IMR-90 (cell line): ENCODE measurements around the gene EPN3. TPM values are rescaled to one million over a fixed set of nuclear protein-coding genes. Genes with fewer than 3 reads are reported as not detected.

Source experiments
- ATAC-seq: fragments of 200-7000 bp; cut with Tn5 transposase; 2 replicates; pipeline ENCODE4 v1.9.1; 2020; ENCODE audit warnings: low read depth, mild to moderate bottlenecking, moderate library complexity
- BruUV-seq: library from RNA; stranded (reverse); fragments of 400-500 nt; replicated peaks from 2 replicates; lab custom pipeline; 2021; lab: Mats Ljungman, UMichigan
- CTCF ChIA-PET: fragments of 300-600 bp; formaldehyde crosslinking; extraction: SDS; loops from one replicate; lab custom pipeline; 2021; ENCODE audit warnings: antibody characterized with exemption; lab: Yijun Ruan, JAX
- POLR2A ChIA-PET: fragments of 300-600 bp; sonication (Branson Sonifier 250); formaldehyde crosslinking; loops from one replicate; lab custom pipeline; 2022; ENCODE audit warnings: antibody characterized with exemption; ENCODE audit not compliant: unreplicated experiment; lab: Charles Lee
- DNase-seq: peaks from one replicate; pipeline ENCODE4 v3.0.0; 2013
- H2AFZ ChIP-seq: replicated peaks from 2 replicates; pipeline ENCODE3; 2013; ENCODE audit warnings: low read length, mild to moderate bottlenecking; ENCODE audit not compliant: poor library complexity
- H2AK5ac ChIP-seq: 2 replicates; pipeline ENCODE4 v1.6.1; 2013; ENCODE audit warnings: low read depth, low read length, inconsistent platforms
- H2AK9ac ChIP-seq: replicated peaks from 2 replicates; pipeline ENCODE3; 2013; ENCODE audit warnings: mild to moderate bottlenecking, low read depth, low read length, moderate library complexity; ENCODE audit not compliant: poor library complexity
- H2BK120ac ChIP-seq: 2 replicates; pipeline ENCODE4 v1.6.1; 2013; ENCODE audit warnings: low read depth, low read length, inconsistent platforms
- H2BK15ac ChIP-seq: 3 replicates; pipeline ENCODE4 v1.6.1; 2013; ENCODE audit warnings: low read depth, low read length, inconsistent platforms
- H2BK20ac ChIP-seq: 2 replicates; pipeline ENCODE4 v1.6.1; 2013; ENCODE audit warnings: low read depth, mild to moderate bottlenecking, inconsistent platforms, low read length, moderate library complexity
- H2BK5ac ChIP-seq: 2 replicates; pipeline ENCODE4 v1.6.1; 2013; ENCODE audit warnings: mild to moderate bottlenecking, low read depth, low read length, inconsistent platforms; ENCODE audit not compliant: poor library complexity, severe bottlenecking
- H3K14ac ChIP-seq: replicated peaks from 2 replicates; pipeline ENCODE4 v1.6.1; 2013; ENCODE audit warnings: low read depth, low read length, inconsistent platforms
- H3K18ac ChIP-seq: 2 replicates; pipeline ENCODE4 v1.6.1; 2013; ENCODE audit warnings: low read depth, low read length, control low read depth
- H3K23ac ChIP-seq: 2 replicates; pipeline ENCODE4 v1.6.1; 2013; ENCODE audit warnings: low read depth, low read length, inconsistent platforms
- H3K27ac ChIP-seq: 2 replicates; pipeline ENCODE4 v1.5.1; 2013; ENCODE audit warnings: mild to moderate bottlenecking, control low read depth, low read length; ENCODE audit not compliant: insufficient read depth
- H3K27me3 ChIP-seq: 2 replicates; pipeline ENCODE4 v1.6.1; 2013; ENCODE audit warnings: low read length; ENCODE audit not compliant: control insufficient read depth, insufficient read depth
- H3K36me3 ChIP-seq: 2 replicates; pipeline ENCODE4 v1.6.1; 2013; ENCODE audit warnings: low read length, mixed read lengths; ENCODE audit not compliant: control insufficient read depth, insufficient read depth
- H3K4ac ChIP-seq: 2 replicates; pipeline ENCODE4 v1.6.1; 2013; ENCODE audit warnings: low read depth, low read length, inconsistent platforms
- H3K4me1 ChIP-seq: 2 replicates; pipeline ENCODE4 v1.6.1; 2013; ENCODE audit warnings: low read length, mixed read lengths; ENCODE audit not compliant: control insufficient read depth, insufficient read depth
- H3K4me2 ChIP-seq: 2 replicates; pipeline ENCODE4 v1.6.1; 2013; ENCODE audit warnings: low read depth, mild to moderate bottlenecking, control low read depth, low read length, moderate library complexity
- H3K4me3 ChIP-seq: 2 replicates; pipeline ENCODE4 v1.5.1; 2013; ENCODE audit warnings: low read depth, mild to moderate bottlenecking, control low read depth, low read length, moderate library complexity; ENCODE audit not compliant: insufficient read depth
- H3K56ac ChIP-seq: 2 replicates; pipeline ENCODE4 v1.6.1; 2013; ENCODE audit warnings: low read length, inconsistent platforms; ENCODE audit not compliant: insufficient read depth; ENCODE audit errors: extremely low read depth
- H3K79me1 ChIP-seq, 2 experiments: 2 replicates each; pipeline ENCODE4 v1.6.1; 2013; ENCODE audit warnings: low read length in 2 of 2, inconsistent platforms in 1 of 2, low read depth in 1 of 2
- H3K9ac ChIP-seq: 2 replicates; pipeline ENCODE4 v1.6.1; 2013; ENCODE audit warnings: low read depth, low read length, control low read depth
- H3K9me1 ChIP-seq: 2 replicates; pipeline ENCODE4 v1.6.1; 2013; ENCODE audit warnings: low read length, inconsistent platforms; ENCODE audit not compliant: insufficient read depth
- H3K9me3 ChIP-seq: 2 replicates; pipeline ENCODE4 v1.6.1; 2013; ENCODE audit warnings: low read length; ENCODE audit not compliant: control insufficient read depth, insufficient read depth
- H4K20me1 ChIP-seq: 2 replicates; pipeline ENCODE4 v1.6.1; 2013; ENCODE audit warnings: low read length, inconsistent platforms; ENCODE audit not compliant: insufficient read depth
- H4K5ac ChIP-seq: 2 replicates; pipeline ENCODE4 v1.6.1; 2013; ENCODE audit warnings: mild to moderate bottlenecking, low read depth, low read length, control low read depth
- H4K8ac ChIP-seq, 2 experiments: 2 replicates each; pipeline ENCODE4 v1.6.1; 2013; ENCODE audit warnings: low read depth in 2 of 2, low read length in 2 of 2, control low read depth in 1 of 2, inconsistent platforms in 1 of 2
- H4K91ac ChIP-seq: 2 replicates; pipeline ENCODE4 v1.6.1; 2013; ENCODE audit warnings: low read depth, low read length, inconsistent platforms; ENCODE audit not compliant: insufficient read depth
- RCOR1 ChIP-seq: IDR thresholded peaks from 2 replicates; pipeline ENCODE4 v1.6.1; 2012; ENCODE audit warnings: mild to moderate bottlenecking, low read length, improper control_type of control experiment; ENCODE audit not compliant: insufficient replicate concordance
- WGBS, 2 experiments: methylation state at CpG; one replicate each; pipeline versions ENCODE4 v1.1.5 to v1.1.7; 2013; ENCODE audit warnings: missing lambda C conversion rate in 2 of 2; ENCODE audit not compliant: insufficient read length in 1 of 2; ENCODE audit errors: extremely low coverage in 2 of 2; 5-methylcytosine and 5-hydroxymethylcytosine counted together
- dilution Hi-C: fragments of 300-500 bp; cut with HindIII; formaldehyde crosslinking; loops from one replicate; pipeline ENCODE4 v1.14.3; 2018; ENCODE audit warnings: low sequenced_read_pairs; ENCODE audit not compliant: unreplicated experiment
- in situ Hi-C: fragments of 300-500 bp; cut with MboI; formaldehyde crosslinking; loops from 3 replicates; pipeline ENCODE4 v1.14.3; 2019; ENCODE audit warnings: low sequenced_read_pairs, inconsistent platforms, mixed read lengths
- intact Hi-C: fragments of 100-400 bp; cut with micrococcal nuclease; formaldehyde crosslinking; loops from 2 replicates; pipeline ENCODE4 v1.10.0; 2022
- polyA plus RNA-seq, 3 experiments: library from polyadenylated mRNA; depleted of rRNA; stranded (reverse); fragments of >200 nt; gene quantifications; 2 replicates each; pipeline ENCODE4 v1.2.3, GENCODE V29; 2012; ENCODE audit warnings: low replicate concordance in 1 of 3
- total RNA-seq: library from RNA; depleted of rRNA; stranded (reverse); fragments of >200 nt; gene quantifications from 2 replicates; pipeline ENCODE4 v1.2.3, GENCODE V29; 2012
- TF ChIP-seq, protein P1 (sequence below): conservative IDR thresholded peaks from 2 replicates; pipeline ENCODE4 v1.5.1; 2012; ENCODE audit warnings: mild to moderate bottlenecking, low read depth, low read length, improper control_type of control experiment

The EPN3 gene
- total and polyA plus RNA-seq, 2 of the 4 experiments (the other 2 are of a cell fraction) = 0.09 TPM; not detected in 1

DNA sequence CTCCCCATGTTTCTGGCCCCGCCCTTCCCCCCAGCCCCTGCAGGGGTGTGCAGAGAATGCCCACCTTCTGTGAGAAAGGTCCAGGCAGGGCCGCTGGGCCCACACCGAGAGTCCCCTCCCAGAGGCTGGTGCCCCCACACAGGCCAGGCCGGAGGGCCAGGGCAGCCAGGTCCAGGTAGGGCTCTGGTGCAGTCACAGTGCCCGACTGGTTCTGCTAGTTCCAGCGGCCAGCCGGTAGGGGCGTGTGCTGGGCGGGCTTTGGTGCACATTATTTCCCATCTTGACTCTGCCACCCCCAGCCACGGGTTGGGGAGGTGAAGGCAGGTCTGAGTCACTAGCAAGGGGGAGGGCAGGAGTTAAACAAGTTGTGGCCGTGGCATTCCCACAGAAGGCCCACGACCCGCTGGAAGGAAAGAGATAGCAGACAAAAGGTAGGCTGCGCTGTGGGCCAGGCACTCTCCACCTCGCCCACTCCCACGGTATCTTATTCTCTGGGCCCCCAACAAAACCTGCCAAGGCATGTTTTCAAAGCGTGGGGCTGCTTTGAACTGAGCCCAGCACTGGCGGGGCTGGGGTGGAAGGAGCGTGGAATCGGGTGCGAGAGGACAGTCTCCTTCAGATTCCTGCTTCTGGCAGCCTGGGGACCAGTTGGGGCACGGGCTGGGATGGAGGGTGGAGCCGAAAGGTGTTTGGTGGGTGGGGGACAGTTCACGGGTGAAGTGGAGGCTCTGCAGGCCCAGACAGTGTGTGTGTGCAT is 1.9 kb downstream of the EPN3 start:
- Histone ChIP-seq H2AFZ (peak overlapping the region; percentile 68), H2BK5ac (no peak overlapping the region), H4K5ac (no peak overlapping the region), H4K8ac (no peak overlapping the region), H3K9me1 (no peaks in the 10 kb centered on the region), H3K9me3 (no peaks in the 10 kb centered on the region), H2AK9ac (peak overlapping the region; percentile 79), H4K20me1 (no peaks in the 10 kb centered on the region; the same call in 1 of the 2 replicates), H3K4me1 (peaks cover 11% of the 10 kb centered on the region; the same call in 1 of the 2 replicates), H3K4ac (no peak overlapping the region), H3K4me3 (no peak overlapping the region), H2AK5ac (no peak overlapping the region), H2BK20ac (no peak overlapping the region), H3K14ac (no peak overlapping the region), H3K18ac (no peak overlapping the region), H3K27ac (no peak overlapping the region), H3K23ac (no peak overlapping the region), H3K36me3 (no peaks in the 10 kb centered on the region), H3K27me3 (peaks cover 42% of the 10 kb centered on the region), H3K9ac (no peak overlapping the region), H2BK120ac (no peak overlapping the region), H4K91ac (no peak overlapping the region), H3K79me1 (no peaks in the 10 kb centered on the region), H2BK15ac (no peak overlapping the region), H3K56ac (no peak overlapping the region), H3K4me2 (no peak overlapping the region)
- dilution Hi-C loops (no loop called here), in situ Hi-C loops (no loop called here), intact Hi-C loops (no loop called here)
- TF ChIP-seq RCOR1 = no peak
- TF ChIP-seq, protein P1, sequence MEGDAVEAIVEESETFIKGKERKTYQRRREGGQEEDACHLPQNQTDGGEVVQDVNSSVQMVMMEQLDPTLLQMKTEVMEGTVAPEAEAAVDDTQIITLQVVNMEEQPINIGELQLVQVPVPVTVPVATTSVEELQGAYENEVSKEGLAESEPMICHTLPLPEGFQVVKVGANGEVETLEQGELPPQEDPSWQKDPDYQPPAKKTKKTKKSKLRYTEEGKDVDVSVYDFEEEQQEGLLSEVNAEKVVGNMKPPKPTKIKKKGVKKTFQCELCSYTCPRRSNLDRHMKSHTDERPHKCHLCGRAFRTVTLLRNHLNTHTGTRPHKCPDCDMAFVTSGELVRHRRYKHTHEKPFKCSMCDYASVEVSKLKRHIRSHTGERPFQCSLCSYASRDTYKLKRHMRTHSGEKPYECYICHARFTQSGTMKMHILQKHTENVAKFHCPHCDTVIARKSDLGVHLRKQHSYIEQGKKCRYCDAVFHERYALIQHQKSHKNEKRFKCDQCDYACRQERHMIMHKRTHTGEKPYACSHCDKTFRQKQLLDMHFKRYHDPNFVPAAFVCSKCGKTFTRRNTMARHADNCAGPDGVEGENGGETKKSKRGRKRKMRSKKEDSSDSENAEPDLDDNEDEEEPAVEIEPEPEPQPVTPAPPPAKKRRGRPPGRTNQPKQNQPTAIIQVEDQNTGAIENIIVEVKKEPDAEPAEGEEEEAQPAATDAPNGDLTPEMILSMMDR = 0 out of 2 replicates have a peak, but pooled peaks have one; percentile 15
- CTCF ChIA-PET = no interaction called here
- ATAC-seq (peak; percentile 33; the same call in 1 of the 2 replicates), DNase-seq (no peak)
- WGBS, 2 experiments = 74% methylated on average over 6 of the region's 24 CpGs; no CpG with 5 or more reads in 1 of the 2 experiments
- POLR2A ChIA-PET = no interaction called here
- no TSS peak for BruUV-seq
